Stimulated activated CD4-positive, alpha-beta T cell treated with anti-CD3 and anti-CD28 coated beads, Interleukin-2, amount 100 ng/mL, for 24 hours (primary cell): Measurements from ENCODE around the gene ABCA9.
"Not testable (repeated sequence)": the region's sequence is repeated elsewhere in the genome, so short reads cannot be mapped to it uniquely, and the experiment has no call there.

Experiments
- DNase-seq, 2 donors: peaks; one replicate each; pipeline ENCODE4 v3.0.0-alpha.2; 2020

ABCA9 gene

DNA sequence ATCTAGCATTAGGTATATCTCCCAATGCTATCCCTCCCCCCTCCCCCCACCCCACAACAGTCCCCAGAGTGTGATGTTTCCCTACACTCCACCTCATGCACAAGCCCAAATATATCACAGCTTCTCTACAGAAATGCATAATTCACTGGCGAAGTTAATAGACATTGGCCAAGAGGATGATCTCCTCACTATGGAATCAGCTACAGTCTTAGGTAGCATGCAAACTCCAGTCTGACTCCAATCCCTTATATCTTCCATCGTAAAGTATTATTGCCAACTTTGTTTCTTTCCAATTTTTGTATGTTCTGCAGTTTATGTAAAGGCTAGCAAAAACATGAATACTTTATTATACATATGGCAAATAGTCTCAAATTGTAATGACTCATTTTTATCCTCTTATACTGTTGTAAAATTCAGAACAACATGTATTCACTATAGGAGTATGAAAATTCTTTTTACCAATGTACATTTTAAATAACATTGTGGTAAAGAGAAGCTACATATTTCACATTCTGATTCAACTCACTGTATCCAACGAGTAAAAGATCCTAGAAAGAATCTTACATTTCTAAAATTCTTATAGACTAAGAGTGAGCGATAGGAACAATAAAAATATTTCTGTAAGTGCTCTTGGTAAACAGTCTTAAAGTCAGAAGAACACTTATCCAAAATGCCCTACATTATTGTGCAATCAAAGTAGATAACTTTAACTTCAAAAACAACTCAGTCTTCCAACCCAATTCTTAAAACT lies 106.4 kb downstream of the ABCA9 start:
- DNase-seq: no peak

GRCh38 chr17:68953340-68953997 lies 107.3 kb downstream of the ABCA9 start:
- no peak for DNase-seq

- DNase-seq: no peak
Observed at GRCh38 chr17:68950725-68951124, 110.0 kb downstream of the ABCA9 start.

DNA sequence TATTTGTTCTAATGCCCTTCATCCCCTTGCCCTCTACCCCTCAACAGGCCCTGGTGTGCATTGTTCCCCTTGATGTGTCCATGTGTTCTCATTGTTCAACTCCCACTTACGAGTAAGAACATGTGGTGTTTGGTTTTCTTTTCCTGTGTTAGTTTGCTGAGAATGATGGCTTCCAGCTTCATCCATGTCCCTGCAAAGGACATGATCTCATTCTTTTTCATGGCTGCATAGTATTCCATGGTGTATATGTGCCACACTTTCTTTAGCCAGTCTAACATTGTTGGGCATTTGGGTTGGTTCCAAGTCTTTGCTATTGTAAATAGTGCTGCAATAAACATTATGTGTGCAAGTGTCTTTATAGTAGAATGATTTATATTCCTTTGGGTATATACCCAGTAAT lies 112.9 kb downstream of the ABCA9 start:
- not testable (repeated sequence) for DNase-seq

DNA sequence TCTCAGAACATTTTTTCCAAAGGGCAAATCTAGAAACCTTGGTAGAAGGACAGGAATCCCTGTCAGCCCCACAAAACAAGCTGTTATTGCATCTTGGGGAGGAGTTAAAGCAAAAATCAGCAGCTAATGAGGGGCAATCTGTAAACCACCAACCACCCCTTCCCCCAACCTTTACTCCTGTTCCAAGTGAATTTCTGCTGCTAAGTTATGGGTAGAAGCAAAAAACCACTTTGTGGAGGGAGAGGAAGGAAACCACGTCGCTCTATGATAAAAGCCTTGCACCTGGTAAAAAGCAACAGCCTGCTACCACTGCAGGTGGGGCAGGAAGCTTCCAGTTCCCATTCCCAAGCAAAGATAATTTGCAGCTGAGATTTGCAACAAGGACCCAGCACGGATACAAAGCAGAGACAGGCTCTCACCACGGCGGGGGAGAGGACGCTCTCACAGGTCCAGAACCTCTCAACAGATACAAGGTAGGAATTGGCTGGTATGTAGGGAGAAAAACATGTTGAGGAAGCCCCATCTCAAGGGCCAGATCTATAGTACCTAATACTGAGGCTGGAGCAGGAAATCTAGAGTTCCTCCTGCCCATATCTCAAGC lies 116.2 kb downstream of the ABCA9 start:
- no peak for DNase-seq

GRCh38 chr17:68943812-68944182 lies 116.9 kb downstream of the ABCA9 start:
- not testable (repeated sequence) for DNase-seq

- no peak for DNase-seq
Observed at GRCh38 chr17:68943123-68943811, 117.5 kb downstream of the ABCA9 start.

- no peak for DNase-seq
Observed at GRCh38 chr17:68942389-68942788, 118.3 kb downstream of the ABCA9 start.

DNA sequence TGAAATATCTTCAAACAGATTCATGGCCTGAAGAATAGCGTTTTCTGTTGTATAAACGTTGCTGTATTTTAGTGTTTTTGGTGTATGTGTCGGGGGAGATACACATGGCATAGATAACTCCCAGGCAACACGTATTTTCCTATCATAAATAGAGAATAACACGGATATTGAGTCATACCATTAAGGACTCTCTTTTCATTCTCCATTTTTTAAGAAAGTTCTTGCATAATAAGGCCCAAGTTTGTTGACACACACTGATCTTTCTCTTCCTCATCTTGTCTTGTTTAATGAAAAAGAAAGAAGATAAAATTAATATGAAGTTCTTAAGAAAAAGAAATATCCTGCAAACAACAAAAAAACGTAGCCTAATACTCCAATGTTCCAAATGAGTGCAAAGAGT lies 119.0 kb downstream of the ABCA9 start:
- no peak for DNase-seq

DNA sequence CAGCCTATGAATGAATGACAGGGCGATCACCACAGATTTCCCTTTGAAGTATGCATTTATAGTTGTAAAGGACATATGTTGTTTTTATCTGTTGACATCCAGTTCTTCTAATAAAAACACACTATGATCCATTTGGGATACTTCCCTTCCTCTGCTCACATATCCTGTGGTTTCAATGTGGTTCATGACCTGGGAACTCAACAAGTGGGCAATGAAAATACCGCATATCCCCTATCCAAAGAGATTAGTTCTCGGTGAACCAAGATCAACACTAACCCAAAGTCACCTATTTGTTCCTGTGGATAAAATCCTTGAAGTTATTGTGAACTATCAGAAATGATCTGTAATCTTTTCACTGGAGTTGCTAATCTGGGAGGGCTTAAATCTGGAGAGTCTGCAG lies 121.5 kb downstream of the ABCA9 start:
- DNase-seq: no peak

DNA sequence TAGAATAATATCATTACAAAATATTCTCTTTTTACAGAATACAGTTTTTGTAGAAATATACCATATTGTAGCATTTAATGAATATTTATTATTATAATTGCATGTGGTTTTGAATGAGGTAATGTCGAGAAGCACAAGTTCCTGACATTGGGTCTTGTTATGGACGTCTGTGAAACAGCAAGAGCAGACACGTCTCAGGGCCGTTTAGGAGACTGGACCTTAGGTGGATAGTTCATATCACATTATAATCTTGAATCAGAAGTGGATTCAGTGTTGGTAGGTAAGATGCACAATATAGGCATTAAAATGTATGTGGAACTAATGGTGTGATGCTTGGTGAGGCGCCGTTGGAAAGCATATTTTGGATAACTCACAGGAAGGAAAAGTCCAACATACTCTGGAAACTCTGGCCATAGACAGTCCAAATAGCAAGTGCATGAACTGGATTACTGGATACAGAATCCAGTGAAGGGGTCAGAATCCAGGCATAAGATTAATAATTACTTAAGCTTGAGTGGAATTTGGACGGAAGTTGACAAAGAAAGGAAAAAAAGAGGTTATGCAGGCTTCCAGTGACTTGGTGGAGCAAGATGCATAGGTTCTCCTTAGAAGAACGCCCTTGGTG lies 122.7 kb downstream of the ABCA9 start:
- DNase-seq: no peak

- no peak for DNase-seq
Observed at GRCh38 chr17:68927516-68927915, 133.2 kb downstream of the ABCA9 start.

- DNase-seq: no peak
Observed at GRCh38 chr17:68924793-68925720, 135.7 kb downstream of the ABCA9 start.
